MM.1S (cell line): ENCODE results near the gene CTU2.

Experiments used
- EZH2 ChIP-seq: fragments of 300-600 bp; sonication (generic); optimal IDR thresholded peaks from 2 replicates; pipeline ENCODE3; 2017; ENCODE audit warnings: low read depth, mild to moderate bottlenecking, antibody characterized with exemption, low read length, mixed read lengths
- EZH2phosphoT487 ChIP-seq: fragments of 300-600 bp; sonication (generic); IDR thresholded peaks from 2 replicates; pipeline ENCODE4 v1.6.1; 2018; ENCODE audit warnings: antibody characterized with exemption, low read length
- TF ChIP-seq, protein P1 (sequence below): fragments of 300-600 bp; sonication (generic); IDR thresholded peaks from 2 replicates; pipeline ENCODE4 v1.5.1; 2016; ENCODE audit warnings: antibody characterized with exemption, low read length, mixed read lengths

DNA sequence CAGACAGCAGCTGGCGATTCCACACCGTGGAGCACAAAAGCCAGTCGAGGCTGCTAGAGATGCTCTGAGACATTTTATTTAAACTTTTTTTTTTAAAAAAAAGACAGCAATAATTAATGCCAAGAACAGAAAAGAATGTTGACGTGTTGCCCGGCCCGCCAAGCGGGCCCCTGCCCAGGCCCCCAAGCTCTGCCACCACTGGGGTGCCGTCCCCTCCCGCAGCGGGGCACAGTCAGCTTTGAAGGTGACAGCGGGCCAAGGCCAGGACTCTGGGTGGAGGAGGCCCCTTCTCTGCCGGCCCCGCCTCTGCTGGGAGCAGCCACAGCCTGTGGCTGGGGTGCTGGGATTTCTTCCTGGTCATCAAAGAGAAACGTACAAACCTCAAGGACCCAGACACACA is 9.9 kb upstream of the CTU2 start:
- TF ChIP-seq, protein P1, sequence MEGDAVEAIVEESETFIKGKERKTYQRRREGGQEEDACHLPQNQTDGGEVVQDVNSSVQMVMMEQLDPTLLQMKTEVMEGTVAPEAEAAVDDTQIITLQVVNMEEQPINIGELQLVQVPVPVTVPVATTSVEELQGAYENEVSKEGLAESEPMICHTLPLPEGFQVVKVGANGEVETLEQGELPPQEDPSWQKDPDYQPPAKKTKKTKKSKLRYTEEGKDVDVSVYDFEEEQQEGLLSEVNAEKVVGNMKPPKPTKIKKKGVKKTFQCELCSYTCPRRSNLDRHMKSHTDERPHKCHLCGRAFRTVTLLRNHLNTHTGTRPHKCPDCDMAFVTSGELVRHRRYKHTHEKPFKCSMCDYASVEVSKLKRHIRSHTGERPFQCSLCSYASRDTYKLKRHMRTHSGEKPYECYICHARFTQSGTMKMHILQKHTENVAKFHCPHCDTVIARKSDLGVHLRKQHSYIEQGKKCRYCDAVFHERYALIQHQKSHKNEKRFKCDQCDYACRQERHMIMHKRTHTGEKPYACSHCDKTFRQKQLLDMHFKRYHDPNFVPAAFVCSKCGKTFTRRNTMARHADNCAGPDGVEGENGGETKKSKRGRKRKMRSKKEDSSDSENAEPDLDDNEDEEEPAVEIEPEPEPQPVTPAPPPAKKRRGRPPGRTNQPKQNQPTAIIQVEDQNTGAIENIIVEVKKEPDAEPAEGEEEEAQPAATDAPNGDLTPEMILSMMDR, result no peak
- TF ChIP-seq EZH2phosphoT487, result no peak
- no peak for TF ChIP-seq EZH2
